Ureter (tissue), 1 donor: ENCODE measurements around the gene RARRES2. TPM values are rescaled to one million over a fixed set of nuclear protein-coding genes. Genes with fewer than 3 reads are reported as not detected.
"Not testable (repeated sequence)": the region's sequence is repeated elsewhere in the genome, so short reads cannot be mapped to it uniquely, and the experiment has no call there.

Experiments used
- DNase-seq: peaks from one replicate; pipeline ENCODE4 v3.0.0-alpha.2; 2020; ENCODE audit warnings: low spot score
- total RNA-seq: library from RNA; stranded (reverse); gene quantifications from one replicate; pipeline ENCODE4 v1.2.4, GENCODE V29; 2023
- donor health status: DM: yes; HTN: yes; CAD: no.

The RARRES2 gene
- 91.0 TPM for total RNA-seq

DNA sequence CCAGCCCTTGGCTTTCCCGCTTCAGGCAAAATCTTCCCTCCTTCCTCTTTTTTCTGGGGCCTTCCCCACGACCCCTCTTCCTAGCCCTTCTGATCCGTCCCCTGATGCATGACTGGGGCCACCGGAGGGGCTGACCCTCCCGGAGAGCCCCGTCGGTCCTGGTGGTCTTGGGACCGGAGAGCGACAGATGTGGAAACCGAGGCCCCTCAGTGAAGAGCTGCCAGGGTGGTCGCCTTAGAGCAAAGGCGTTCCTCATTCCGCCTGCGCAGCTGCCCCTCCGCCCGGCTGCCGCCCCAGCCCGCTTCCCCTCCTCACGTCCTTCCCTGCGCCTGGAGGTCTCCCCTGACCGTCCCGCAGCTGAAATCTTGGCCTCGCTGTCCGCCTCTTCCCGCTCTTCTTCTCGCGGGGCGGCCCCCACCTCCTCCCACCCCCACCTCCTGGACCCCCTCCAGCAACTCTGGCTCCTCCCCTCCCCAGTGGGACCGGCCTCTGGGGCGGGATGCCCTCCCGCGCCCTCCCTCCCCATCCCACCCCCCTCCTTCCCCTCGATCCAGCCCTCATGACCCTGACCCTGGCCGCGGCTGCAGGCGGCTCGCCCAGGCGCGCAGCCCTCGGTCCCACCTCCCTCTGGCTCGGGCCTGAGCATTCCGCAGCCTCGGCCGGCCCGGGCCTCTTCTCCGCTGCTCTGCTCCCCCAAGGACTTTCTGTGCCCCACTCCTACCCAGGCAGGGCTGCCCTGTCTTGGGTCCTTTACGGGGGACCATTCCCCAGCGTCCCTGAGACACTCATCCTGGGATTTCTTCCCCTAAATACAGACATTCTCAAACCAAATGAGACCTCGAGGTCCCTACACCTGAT, at the start of gene RARRES2:
Gene RARRES2 (minus strand): TSS at position 367 of the 858 bp plus-strand sequence. CDS start 1,020 bp downstream, outside the sequence.
- peak; percentile 65 for DNase-seq

DNA sequence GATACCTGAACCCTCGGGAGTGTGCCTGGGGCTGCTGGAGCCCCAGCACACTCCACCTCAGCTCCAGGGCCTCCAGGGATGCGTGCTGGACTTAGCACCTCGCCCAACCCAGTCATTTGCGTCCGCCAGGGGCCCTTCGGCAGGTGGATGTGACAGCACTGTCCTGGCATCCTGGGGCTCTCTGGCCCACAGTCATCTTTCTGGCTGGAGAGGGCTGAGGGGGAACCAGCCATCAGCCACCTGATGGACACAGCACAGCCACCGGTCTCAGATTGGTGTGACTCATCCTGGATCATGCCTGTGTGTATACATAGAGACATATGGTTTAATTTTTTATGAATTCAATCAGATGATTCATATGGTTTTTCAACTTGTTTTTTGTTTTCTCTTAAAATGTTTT, 48.8 kb upstream of the RARRES2 start:
- DNase-seq = no peak

DNA sequence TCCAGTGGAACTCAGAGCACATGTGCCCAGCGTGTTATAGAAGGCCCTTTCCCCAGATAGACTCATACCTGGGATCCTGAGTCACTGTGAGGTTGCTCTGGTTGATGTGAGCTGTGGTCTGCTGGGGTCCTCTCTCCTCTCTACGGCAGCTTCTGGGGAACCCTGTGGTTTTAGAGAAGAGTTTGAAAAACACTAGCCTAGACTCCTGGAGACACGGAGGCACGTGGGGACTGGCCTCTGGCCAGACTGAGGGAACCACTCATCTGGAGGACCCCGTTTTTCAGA, 48.0 kb upstream of the RARRES2 start:
- DNase-seq = no peak

DNA sequence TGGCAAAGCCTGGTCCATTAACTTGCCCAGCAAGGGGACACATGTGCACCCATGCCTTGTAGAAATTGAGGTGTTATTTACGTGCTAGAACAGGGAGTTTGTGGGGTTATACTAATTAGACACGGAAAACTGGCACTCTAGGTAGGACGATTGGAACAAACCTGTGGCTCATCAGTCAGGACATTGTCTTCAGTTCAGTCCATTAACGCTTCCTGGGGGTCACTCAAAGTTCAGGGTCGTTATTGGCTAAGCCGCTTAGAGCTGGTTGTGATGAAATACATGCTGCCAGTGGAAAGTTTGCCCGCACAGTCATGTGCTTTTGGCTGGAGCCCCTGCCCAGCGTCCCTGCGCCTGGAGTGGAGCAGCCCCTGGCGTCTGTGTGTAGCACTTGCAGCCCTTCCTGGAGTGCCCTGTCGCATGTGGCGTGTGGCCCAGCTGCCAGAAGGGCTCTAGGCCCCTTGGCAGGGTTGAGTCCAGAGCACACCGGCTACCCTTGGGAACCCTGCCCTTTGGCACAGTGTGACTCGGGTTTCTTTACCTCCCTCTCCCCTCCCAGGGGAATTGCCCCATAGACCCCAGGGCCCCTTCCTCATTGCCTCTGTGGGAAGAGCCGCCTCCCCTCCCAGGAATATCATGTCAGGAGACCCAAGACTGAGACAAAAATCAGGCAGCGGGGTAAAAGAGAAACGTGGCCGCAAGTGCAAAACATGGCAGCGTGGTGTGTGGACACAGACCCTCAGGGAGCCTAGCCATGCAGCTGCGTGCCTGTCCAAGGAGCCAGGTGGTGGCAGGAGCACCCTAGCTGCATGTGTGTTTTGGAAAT, 47.5 kb upstream of the RARRES2 start:
- DNase-seq = no peak

DNA sequence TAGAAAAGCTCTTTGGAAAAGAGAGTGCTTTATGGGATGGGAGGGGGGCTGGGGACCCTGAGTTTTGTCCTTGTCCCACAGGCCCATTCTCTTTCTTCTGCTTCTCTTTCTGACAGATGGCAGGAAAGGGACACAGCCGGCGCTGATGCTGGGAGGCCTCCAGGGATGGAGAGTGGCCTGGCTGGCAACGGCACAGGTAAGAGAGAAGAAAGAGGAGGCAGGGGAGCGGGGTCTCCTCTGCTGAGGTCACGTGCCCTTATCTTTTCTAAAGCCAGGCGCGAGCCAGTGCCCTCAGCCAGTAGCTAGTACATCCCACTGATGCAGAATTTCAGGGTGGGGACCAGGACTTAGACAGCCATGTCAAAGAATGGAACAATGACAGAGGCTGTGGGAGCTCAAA, 46.9 kb upstream of the RARRES2 start:
- no peak for DNase-seq

DNA sequence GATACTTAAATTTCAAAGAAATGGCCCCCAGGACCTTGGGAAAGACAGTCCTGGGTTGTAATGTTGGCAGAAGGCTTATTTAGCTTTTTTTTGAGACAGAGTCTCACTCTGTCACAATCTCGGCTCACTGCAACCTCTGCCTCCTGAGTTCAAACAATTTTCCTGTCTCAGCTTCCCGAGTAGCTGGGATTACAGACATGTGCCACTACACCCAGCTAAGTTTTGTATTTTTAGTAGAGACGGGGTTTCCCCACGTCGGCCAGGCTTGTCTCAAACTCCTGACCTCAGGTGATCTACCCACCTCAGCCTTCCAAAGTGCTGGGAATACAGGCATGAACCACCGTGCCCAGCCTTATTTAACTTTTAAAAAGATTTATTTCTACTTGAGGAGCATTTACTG, 44.5 kb upstream of the RARRES2 start:
- not testable (repeated sequence) for DNase-seq

DNA sequence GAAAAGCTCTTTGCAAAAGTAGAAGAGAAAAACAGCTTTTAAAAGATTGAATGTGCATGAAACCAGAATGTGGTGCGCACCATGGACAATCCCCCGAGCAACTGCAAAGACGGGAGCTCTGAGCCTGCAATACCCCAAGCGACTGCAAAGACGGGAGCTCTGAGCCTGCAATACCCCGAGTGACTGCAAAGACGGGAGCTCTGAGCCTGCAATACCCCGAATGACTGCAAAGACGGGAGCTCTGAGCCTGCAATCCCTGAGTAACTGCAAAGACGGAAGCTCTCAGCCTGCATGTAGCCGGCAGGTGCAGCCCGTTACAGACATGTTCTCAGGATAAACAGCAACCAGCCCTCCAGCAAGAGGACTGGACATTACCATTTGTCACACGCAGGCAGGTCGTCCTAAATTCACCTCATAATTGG, 43.9 kb upstream of the RARRES2 start:
- DNase-seq = no peak

DNA sequence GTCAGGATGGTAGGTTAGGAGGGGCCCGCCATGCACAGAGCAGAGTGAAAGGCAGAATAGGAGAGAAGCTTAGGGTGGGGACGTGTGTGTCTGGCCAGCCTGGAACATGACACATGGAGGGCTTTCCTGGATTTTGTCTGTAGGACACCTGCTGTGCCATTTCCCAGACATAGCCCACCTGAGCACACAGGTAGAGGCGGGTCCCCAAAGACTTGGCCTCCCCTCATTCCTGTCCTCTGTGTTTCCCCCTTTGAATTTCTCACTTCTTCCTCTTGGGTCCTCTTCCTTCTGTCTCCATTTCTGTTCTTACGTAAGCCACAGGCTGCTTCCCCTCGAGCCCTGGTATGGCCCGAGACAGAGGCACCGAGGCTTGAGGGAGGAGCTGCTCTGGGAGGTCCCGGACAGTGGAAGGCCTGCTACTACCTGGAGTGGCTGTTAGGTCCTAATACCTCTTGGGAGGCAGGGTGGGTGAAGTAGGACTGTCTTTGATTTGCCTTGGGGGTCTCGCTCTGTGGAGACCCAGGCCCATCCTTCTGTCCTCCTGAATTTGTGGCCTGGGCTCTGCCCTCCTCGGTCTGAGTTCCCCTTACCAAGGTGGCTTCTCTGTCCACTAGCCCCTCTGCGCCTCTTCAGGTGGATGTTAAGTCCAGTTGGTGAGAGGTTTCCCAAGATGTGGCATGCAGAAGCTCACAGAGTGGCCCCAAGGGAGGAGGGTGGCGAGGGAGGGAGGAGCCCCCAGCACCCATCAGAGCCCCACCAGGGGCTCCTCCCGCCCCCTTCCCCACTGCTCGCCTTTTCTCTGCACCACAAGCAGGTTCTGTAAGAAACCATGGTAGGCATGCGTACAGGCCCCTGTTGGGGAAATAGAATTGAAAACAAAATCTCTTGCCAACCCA, 43.2 kb upstream of the RARRES2 start:
- no peak for DNase-seq

DNA sequence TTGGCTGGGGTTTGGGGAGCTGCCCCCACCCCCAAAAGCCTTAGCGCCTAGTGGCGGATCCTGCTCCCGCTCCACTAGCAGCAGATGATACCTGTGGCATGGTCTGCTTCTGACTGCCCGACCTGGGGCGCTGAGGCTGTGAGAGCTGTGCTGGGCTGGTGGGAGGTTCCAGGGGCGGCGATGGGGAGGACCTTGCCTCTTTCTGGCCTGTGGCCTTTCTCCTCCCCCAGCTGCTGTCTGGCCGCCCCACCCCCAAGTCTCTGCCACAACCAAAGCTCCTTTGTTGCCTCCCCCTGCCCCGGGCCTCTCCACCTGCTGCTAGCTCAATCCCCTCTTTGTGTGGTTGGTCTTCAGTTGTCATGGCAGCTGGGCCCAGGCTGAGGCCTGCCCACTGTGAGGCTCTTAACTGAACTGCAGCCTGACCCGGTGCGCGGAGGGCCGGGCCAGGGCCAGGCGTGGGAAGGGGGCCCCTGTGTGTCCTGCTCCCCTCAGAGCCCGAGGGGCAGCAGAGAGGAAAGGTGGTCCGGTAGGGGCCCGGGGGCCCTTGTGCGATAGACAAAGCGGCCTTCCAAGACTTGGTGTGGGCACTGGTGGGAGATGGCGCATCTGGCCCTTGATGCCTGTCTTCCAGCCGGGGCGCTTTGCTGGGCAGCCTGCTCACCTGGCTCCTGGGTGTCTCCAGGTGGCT, 42.4 kb upstream of the RARRES2 start:
- no peak for DNase-seq

DNA sequence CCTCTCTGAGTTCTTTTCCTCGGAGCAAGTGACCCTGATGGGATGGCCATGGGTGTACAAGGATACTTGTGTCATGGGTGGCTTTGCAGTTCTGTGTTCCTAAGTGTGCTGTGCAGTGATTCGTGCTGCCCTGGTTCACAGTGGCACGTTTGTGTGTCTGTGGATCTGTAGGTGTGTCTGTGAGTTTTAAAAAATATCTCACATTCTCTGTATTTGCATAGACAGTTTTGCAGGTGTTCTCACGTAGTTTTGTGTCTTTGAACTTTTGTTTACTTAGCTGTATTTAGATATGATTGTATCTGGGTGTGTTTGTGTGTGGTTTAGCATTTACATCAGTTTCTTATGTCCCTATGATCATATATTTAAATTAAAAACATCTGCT, 41.4 kb upstream of the RARRES2 start:
- DNase-seq = no peak

DNA sequence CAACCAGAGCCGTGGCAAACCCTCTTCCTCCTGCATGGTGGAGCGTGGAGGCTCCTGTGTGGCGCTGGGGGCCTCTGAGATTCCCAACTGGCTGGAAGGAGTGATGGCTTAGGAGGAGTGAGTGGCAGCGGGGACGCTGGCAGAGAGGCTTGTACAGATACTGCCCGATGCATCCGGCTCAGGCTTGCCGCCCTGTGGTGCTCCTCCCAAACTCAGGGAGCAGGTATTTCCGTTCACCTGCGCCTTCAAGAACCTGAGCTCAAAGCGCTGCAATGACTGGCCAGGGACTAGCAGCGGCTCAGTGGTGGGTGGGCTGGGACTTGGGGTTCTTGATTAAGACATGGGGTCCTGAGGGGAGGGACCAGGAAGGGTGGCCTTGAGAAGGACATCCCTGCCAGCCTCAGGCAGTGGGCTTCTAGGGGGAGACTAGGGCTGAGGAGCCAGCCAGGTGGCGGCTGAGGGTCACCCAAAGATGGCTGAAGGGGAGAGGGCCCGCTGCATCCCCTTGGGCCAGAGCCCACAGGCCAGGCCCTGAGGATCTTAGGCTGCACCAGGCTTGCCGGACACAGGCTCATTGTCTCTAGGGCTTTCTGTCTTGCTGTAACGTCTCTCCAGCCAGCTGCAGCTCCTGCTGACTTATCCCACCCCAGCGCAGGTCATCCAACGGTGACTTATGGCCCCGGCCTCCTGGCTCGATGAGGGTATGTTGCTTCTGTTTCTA, 40.9 kb upstream of the RARRES2 start:
- no peak for DNase-seq

DNA sequence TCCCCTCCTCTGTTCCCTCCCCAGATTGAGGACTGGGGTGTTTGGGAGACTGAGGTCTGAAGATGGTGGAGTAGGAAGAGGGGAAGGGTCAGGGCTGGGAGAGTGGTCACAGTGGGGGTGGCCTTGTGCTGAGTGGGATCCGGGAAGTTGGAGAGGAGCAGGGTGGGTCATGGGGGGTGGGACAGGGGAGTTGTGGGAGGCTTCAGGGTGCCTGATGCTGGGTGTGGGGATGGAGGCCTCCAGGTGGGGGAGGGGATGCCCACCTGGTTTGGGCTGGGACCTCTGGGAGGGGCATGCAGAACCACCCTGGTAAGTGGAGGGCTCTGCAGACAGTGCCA, 40.3 kb upstream of the RARRES2 start:
- no peak for DNase-seq

DNA sequence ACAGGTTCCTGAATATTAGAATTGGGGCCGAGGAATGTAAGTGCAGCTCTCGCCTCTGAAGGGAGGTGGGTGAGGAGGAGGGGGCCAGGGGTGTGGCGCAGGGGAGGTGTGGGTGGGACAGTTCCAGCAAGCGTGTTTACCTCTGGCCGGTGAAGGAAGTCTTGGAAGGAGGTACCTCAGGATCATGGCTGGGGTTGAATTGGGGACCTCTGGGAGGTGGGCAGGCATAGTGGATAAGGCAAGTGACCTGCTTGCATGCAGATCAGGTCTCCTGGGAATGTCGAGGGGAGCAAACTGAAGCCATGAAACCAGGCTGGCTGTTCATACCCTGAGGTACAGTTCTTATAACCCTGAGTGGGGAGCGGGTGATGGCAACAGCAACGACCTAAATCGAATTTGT, 39.7 kb upstream of the RARRES2 start:
- DNase-seq = no peak

DNA sequence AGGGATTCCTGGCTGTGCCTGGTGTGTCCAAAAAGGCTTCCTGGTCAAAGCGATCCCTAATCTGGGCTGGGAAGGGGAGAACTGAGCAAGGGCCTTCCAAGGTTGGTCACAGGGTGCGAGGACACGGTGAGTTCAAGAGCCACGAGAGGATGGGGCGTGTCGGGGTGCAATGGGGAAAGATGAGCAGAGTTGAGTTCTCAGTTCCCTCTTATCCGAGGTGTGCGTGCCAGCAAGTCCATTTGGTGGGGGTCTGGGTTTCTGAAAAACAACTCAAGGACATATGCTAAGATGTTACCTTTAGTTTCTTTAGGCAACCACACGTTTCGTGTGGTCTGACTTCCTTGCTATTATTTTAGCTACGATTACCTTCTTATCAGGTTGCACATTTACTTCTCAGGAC, 39.0 kb upstream of the RARRES2 start:
- no peak for DNase-seq

DNA sequence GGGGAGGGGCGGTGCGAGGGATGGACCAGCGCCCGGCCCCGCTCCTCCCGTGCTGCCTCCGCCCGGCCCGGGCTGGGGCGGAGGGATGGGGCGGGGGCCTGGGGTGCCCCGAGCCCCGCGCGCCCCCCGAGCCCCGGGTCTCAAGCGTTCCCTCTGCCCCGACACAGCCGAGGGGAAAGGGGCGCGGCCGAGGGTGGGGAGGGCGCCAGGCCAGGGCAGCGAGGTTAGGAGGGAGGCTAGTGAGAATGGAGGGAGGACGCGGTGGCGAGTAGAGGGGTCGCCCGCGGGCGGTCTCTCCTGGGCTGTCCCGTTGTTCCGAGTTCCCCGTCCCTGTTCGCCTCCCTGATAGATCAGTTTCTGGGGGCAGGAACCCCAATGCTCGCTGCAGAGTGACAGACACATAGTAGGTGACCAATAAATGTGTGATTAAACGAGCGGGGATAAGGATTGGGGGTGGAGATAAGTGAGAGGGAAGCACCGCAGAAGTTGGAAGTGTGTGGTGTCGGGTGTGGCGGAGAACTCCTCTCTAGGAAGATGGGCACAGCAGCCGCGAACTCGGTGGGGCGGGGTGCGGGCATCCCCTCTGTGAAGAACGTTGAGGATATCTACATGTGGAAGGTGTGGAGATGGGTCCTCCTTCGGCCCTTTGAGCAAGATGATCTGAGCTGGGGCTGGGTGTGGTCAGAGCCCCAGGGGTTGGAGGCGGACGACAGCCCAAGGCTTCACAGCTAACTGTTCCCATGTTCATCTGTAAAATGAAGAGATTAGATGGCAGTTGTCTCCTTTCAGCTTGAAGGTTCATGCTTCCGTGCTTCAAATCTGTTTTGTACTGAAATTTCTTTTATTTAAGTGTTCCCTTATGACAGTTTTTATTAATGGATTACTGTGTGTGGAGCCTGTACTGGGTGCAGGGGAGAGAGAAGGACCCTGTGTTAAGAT, 38.3 kb upstream of the RARRES2 start:
- DNase-seq = no peak

DNA sequence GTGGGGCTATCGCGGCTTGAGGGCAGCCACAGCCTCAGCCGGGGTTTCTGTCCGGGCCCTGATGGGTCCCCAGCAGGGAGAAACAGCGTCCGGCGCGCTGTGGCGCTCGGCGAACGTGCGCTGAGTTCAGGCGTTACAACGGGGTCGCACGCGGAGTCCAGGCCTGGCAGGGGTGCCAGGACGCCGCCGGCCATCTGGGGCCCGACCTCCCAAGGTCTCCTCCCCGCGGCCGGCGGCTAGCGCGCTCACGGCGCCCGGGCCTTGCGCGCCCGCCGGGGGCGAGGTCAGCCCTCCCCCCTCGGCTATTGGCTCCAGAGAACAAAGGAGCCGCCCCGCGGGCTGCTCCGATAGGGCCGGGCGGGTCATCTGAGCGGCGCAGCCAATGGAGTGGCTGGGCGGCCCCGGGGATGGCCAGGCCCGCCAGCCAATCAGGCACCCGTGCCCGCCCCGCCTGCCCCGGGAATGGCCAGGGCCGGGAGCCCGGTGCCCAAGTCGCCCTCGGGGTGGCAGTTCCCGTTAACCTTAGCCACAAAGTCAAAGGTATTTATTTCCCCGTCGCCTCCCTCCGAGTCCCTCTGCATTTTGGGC, 37.5 kb upstream of the RARRES2 start, which contains the start of gene ZNF775:
Gene ZNF775 (plus strand): TSS at position 478 of the 588 bp plus-strand sequence. CDS start 9,141 bp downstream, outside the sequence.
- peak; percentile 97 for DNase-seq

DNA sequence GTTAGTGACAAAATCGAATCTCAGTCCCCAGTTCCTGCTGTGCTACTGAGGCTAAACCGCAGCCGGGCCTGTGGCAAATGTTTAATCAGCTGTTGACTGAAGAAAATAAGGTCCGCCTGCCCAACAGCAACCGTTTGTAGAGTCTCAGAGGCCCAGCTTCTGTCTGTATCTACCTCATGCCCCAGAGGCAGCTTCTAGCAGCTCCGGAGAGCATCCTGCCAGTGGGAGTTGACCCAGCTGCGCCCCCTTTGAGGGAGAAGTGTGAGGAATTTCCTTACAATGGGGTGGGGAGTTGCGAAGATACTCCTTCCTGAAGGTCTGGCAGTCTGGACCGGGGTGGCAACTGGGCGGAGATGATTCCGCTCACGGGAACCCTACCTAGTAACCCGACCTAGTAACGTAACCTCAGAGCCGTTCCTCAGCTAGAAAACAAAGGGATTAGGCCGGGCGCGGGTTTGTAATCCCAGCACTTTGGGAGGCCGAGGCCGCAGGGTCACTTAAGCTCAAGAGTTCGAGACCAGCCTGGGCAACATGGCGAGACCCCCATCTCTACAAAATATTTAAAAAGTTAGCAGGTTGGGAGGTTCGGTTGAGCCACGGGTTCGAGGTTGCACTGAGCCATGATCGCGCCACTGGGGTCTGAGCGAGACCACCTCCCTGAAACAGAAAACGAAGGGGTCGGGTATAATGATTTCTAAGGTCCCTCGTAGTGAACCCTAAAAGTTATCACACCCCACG, 36.9 kb upstream of the RARRES2 start:
- peak; percentile 68 for DNase-seq

DNA sequence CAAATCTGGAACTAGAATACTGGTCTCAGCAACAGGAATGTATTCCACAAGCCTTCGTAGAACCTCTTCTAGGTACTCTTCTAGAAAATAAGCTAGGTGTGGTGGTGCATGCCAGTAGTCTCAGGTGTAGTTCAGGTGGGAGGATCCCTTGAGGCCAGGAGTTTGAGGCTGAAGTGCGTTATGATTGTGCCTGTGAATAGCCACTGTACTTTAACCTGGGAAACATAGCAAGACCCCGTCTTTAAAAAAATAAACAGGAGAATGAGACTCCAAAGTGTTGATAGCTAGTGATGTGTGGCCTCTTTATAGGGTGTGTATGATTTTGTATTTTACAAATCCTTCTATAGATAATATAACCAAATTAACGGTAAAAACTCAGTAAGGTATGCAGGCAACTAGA, 36.2 kb upstream of the RARRES2 start:
- no peak for DNase-seq

DNA sequence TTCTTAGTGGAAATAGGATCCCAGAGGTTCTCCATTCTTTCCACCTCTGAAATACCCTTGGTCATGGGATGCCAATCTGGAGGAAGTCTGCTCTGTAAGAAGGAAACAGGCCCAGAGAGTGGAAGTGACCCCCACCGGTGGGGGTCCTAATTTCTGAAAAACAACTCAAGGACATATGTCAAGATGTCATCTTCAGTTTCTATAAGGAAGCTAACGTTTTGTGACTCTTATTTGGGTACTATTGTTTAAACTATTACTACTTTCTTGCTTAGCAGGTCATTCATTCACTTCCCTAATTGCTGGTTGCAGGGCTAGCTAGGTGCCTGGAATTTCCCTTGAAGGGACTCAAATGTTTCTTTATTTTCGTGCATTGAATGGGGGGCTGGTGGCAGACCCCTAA, 35.8 kb upstream of the RARRES2 start:
- DNase-seq = no peak
